ENCODE measurements around the gene SLC39A12.

- TF ChIP-seq CTCF (IDR thresholded peaks at IDR 0.05; ENCODE audit: insufficient read depth, low read length, poor library complexity, severe bottlenecking) (no peak), EZH2phosphoT487 (conservative IDR thresholded peaks at IDR 0.05; ENCODE audit: low read length) (no peak)
Measured at GRCh38 chr10:17918187-17918903, 33.4 kb upstream of the SLC39A12 start.

Data from SU-DHL-6 (cell line).